ENCODE measurements around the gene REXO1. TPM values are rescaled to one million over a fixed set of nuclear protein-coding genes. Genes with fewer than 3 reads are reported as not detected.
A peak's percentile ranks its signal among the peaks of the same experiment; 100 is the strongest.

The REXO1 gene
- total and polyA plus RNA-seq, 2 donors (not counting 3 experiments of a cell fraction or from before 2014, with no cell fraction given): 41.1 to 56.9 TPM

- H3K9me1 ChIP-seq (replicated peaks; ENCODE audit: control insufficient read depth, extremely low read depth, insufficient read depth, low read length): no peaks in the 10 kb centered on the region
- H3K9me3 ChIP-seq (replicated peaks; ENCODE audit: control insufficient read depth, insufficient read depth, low read length): no peaks in the 10 kb centered on the region
- DNase-seq (ENCODE audit: low read depth, low spot score) (no peak), FAIRE-seq (no peak)
- H3K4me2 ChIP-seq (ENCODE audit: insufficient read depth, low read length): no peak overlapping the region
- H3K27ac ChIP-seq (ENCODE audit: insufficient read depth, low read depth, low read length): no peak overlapping the region
- H4K20me1 ChIP-seq (replicated peaks; ENCODE audit: control insufficient read depth, extremely low read depth, insufficient read depth, low read length): no peaks in the 10 kb centered on the region
- H2AFZ ChIP-seq (ENCODE audit: low read depth, low read length): no peak overlapping the region
- H3K36me3 ChIP-seq (ENCODE audit: control insufficient read depth in 2 of 2, extremely low read depth in 1 of 2, insufficient read depth in 2 of 2, low read length in 2 of 2): no peaks in the 10 kb centered on the region
- CTCF ChIA-PET: interaction anchor here (0.7 to 4.4 kb wide), 21 partner anchors 10 to 303 kb away, joined by 3 to 106 read pairs (median 5); no protein-coding TSS in a partner anchor
- intact Hi-C loops (cut with micrococcal nuclease) (loop anchor here (5.0 kb wide), 1 partner anchor 146 kb away; no protein-coding TSS in a partner anchor), dilution Hi-C loops (cut with MboI; ENCODE audit: extremely low pct_ligation_motif_present, low sequenced_read_pairs) (no loop called here)
- no peak overlapping the region for H3K9ac ChIP-seq (replicated peaks; ENCODE audit: extremely low read depth, insufficient read depth, low read length)
- no peaks in the 10 kb centered on the region for H3K79me2 ChIP-seq (ENCODE audit: control insufficient read depth, insufficient read depth, low read length)
- H3K4me3 ChIP-seq (replicated peaks in 1 of 3; ENCODE audit: insufficient read depth in 1 of 3, low read depth in 1 of 3, low read length in 3 of 3): no peak overlapping the region
- no TSS peak for BruUV-seq (replicated peaks)
- TF ChIP-seq, protein P1, sequence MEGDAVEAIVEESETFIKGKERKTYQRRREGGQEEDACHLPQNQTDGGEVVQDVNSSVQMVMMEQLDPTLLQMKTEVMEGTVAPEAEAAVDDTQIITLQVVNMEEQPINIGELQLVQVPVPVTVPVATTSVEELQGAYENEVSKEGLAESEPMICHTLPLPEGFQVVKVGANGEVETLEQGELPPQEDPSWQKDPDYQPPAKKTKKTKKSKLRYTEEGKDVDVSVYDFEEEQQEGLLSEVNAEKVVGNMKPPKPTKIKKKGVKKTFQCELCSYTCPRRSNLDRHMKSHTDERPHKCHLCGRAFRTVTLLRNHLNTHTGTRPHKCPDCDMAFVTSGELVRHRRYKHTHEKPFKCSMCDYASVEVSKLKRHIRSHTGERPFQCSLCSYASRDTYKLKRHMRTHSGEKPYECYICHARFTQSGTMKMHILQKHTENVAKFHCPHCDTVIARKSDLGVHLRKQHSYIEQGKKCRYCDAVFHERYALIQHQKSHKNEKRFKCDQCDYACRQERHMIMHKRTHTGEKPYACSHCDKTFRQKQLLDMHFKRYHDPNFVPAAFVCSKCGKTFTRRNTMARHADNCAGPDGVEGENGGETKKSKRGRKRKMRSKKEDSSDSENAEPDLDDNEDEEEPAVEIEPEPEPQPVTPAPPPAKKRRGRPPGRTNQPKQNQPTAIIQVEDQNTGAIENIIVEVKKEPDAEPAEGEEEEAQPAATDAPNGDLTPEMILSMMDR (IDR thresholded peaks at IDR 0.05; ENCODE audit: extremely low read depth in 1 of 2, insufficient read depth in 1 of 2, low read depth in 1 of 2, low read length in 2 of 2): peak; percentile 18 to 37
- no peak for TF ChIP-seq POLR2AphosphoS5 (IDR thresholded peaks at IDR 0.05; ENCODE audit: insufficient read depth, low read depth, low read length)
- TF ChIP-seq POLR2A (IDR thresholded peaks at IDR 0.05; ENCODE audit: low read depth, low read length): no peak
- H3K27me3 ChIP-seq (ENCODE audit: control insufficient read depth in 2 of 2, insufficient read depth in 2 of 2, low read length in 2 of 2): peaks cover 38 to 39% of the 10 kb centered on the region in 2 experiments
- POLR2A ChIA-PET: no interaction called here
- H3K4me1 ChIP-seq (ENCODE audit: control insufficient read depth, extremely low read depth, insufficient read depth, low read length): no peaks in the 10 kb centered on the region
These were observed 80.0 kb downstream of the REXO1 start for GRCh38 chr19:1768248-1768647.

- DNase-seq (ENCODE audit: low read depth, low spot score): peak; percentile 24
- peak; percentile 71 for FAIRE-seq
- Histone ChIP-seq H3K9me1 (replicated peaks; ENCODE audit: control insufficient read depth, extremely low read depth, insufficient read depth, low read length) (no peaks in the 10 kb centered on the region), H3K9me3 (replicated peaks; ENCODE audit: control insufficient read depth, insufficient read depth, low read length) (no peaks in the 10 kb centered on the region), H3K4me1 (ENCODE audit: control insufficient read depth, extremely low read depth, insufficient read depth, low read length) (no peaks in the 10 kb centered on the region), H2AFZ (ENCODE audit: low read depth, low read length) (no peak overlapping the region), H3K4me3 (replicated peaks in 1 of 3; ENCODE audit: insufficient read depth in 1 of 3, low read depth in 1 of 3, low read length in 3 of 3) (no peak overlapping the region), H4K20me1 (replicated peaks; ENCODE audit: control insufficient read depth, extremely low read depth, insufficient read depth, low read length) (no peaks in the 10 kb centered on the region), H3K4me2 (ENCODE audit: insufficient read depth, low read length) (no peak overlapping the region), H3K27me3 (ENCODE audit: control insufficient read depth in 2 of 2, insufficient read depth in 2 of 2, low read length in 2 of 2) (peaks cover 43% of the 10 kb centered on the region in 2 experiments), H3K27ac (ENCODE audit: insufficient read depth, low read depth, low read length) (no peak overlapping the region), H3K36me3 (ENCODE audit: control insufficient read depth in 2 of 2, extremely low read depth in 1 of 2, insufficient read depth in 2 of 2, low read length in 2 of 2) (no peaks in the 10 kb centered on the region), H3K9ac (replicated peaks; ENCODE audit: extremely low read depth, insufficient read depth, low read length) (no peak overlapping the region), H3K79me2 (ENCODE audit: control insufficient read depth, insufficient read depth, low read length) (no peaks in the 10 kb centered on the region)
- no TSS peak for BruUV-seq (replicated peaks)
- TF ChIP-seq POLR2A (IDR thresholded peaks at IDR 0.05; ENCODE audit: low read depth, low read length) (no peak), MAX (IDR thresholded peaks at IDR 0.05; ENCODE audit: insufficient read depth, insufficient read length) (no peak)
- TF ChIP-seq, protein P1 (IDR thresholded peaks at IDR 0.05; ENCODE audit: extremely low read depth in 1 of 2, insufficient read depth in 1 of 2, low read depth in 1 of 2, low read length in 2 of 2): peak; percentile 88 to 95
- POLR2A ChIA-PET: no interaction called here
- CTCF ChIA-PET: interaction anchor here (1.0 to 4.4 kb wide), 21 partner anchors 11 to 221 kb away, joined by 3 to 106 read pairs (median 6); no protein-coding TSS in a partner anchor
- dilution Hi-C loops (cut with MboI; ENCODE audit: extremely low pct_ligation_motif_present, low sequenced_read_pairs) (no loop called here), intact Hi-C loops (cut with micrococcal nuclease) (loop anchor here (1.0 to 5.0 kb wide), 4 partner anchors 95 to 221 kb away; partner anchors contain the start of gene UQCR11)
These were observed 80.8 kb downstream of the REXO1 start for GRCh38 chr19:1767464-1767933.

All from endothelial cell of umbilical vein (primary cell).